SK-N-MC (cell line): ENCODE measurements around the gene FHAD1.

Experiments used
- EZH2 ChIP-seq: fragments of 200-600 bp; sonication (generic); IDR thresholded peaks from one replicate; pipeline ENCODE4 v1.6.1; 2017; ENCODE audit warnings: antibody characterized with exemption
- POLR2AphosphoS5 ChIP-seq: IDR thresholded peaks from 2 replicates; pipeline ENCODE4 v1.6.1; 2012; ENCODE audit warnings: mild to moderate bottlenecking, low read depth, low read length, borderline replicate concordance

GRCh38 chr1:15347182-15347581 lies 100.2 kb downstream of the FHAD1 start:
- no peak for TF ChIP-seq POLR2AphosphoS5
- TF ChIP-seq EZH2 = no peak
